ENCODE results near the gene GLT8D1.
"Not testable (repeated sequence)": the region's sequence is repeated elsewhere in the genome, so short reads cannot be mapped to it uniquely, and the experiment has no call there.

Gene GLT8D1, protein sequence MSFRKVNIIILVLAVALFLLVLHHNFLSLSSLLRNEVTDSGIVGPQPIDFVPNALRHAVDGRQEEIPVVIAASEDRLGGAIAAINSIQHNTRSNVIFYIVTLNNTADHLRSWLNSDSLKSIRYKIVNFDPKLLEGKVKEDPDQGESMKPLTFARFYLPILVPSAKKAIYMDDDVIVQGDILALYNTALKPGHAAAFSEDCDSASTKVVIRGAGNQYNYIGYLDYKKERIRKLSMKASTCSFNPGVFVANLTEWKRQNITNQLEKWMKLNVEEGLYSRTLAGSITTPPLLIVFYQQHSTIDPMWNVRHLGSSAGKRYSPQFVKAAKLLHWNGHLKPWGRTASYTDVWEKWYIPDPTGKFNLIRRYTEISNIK
- total RNA-seq, result 61.0 to 70.6 reads per million in 2 donors

DNA sequence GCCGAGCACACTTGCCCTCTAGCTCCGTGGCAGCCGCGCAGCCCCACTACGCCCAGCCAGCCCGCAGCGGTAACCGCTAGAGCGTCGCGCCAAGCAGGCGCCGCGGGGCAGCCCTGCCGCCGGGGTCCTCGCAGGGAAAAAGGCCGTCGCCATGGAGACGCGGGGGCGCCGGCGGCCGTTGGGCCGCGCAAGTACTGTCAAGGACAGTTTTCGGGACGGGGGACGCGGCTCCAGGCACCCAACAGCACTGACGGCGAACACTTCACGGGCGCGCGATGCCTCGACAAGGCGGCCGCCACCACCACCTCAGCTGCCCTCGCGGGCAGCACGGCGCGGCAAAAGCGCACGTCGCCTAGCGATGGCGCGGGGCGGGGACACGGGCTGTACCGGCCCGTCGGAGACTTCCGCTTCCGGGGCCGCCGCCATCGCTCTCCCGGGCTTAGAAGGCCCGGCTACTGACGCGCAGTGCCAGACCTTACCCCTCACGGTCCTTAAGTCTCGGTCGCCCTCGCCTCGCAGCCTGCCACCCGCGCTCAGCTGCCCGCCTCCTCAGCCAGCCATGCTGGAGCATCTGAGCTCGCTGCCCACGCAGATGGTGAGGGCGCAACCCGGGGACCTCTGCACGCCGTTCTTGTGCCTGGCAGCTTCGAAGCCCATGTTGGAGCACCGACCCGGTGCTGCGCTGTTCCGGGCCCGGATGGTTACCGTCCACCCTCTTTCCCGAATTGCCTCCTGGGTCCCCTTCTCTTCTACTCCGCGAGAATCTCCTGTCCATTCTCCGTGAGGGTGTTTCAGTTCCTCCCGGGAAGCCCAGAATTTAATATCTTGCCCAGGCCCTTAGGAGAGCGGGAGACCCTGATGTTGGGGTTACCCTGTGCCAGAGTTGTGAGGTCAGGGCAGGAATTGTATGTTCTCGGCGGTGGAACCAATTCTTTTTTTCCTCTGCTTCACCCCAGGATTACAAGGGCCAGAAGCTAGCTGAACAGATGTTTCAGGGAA lies at the start of gene GLT8D1, which contains the start of gene SPCS1:
Gene GLT8D1, minus strand, starts transcription at position 104 of the 999 bp plus-strand sequence. CDS start 5,331 bp downstream, outside the sequence.
Gene SPCS1, plus strand, starts transcription at position 419 of the 999 bp plus-strand sequence. Its CDS starts 141 bp downstream, at position 560.
- DNase-seq, result peak; percentile 82

DNA sequence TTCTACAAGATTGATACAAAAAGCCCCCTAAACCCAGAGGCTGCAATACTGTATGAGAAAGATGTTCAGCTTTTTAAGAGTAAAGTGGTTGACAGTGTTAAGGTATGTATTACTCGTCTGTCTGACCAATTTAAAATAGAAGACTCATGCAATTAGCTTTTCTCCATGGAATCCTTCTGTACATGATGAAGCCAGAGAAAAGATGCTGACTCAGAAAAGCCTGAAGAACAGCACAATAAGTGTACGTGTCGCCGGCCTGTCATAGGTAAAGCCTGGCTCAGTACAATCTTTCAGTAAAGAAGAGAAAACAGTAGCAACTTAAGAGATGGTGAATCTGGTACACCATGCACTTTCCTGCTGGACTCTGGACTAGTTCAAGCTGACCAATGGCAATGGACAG lies 48.8 kb upstream of the GLT8D1 start:
- no peak for DNase-seq

DNA sequence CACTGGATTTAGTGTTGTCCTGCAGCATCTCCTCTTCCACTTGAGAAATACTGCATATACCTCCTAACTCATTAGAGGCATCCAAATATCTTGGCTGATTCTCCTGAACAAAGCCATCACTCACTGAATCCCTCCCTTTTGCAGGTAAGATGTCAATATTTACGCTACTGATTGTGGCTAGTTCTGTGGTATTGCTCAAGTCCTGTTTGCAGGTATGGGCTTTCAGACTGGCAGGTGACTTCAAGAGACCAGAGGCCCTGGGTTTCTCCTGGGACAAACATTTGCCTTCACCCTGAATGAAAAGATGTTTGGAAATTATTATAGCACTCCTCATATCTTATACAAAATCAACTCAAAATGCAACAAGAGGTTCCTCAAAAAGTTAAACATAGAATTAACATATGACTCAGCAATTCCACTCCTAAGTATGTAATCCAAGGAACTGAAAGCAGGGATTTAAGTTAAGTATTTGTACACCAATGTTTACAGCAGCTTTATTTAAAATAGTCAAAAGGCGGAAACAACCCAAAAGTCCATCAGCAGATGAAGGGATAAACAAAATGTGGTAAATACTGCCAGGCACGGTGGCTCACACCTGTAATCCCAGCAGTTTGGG lies 46.6 kb upstream of the GLT8D1 start:
- no peak for DNase-seq

DNA sequence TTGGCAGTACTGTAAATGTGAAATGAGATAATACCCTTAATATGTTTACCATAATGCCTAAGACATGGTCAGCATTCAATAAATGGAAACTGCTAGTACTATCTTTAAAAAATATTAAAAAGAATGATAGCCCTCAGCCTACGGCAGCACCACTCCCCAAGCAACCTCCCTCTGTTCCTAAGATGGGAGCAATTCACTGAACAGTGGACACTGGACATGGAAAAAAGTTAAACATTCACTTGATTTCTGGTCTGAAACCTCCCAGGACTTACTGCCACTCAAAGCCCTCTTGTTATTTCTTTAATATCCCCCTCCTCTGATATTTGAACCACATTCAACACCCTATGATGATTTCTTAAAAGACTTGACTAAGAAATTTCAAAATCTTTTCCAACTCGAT lies 38.1 kb upstream of the GLT8D1 start:
- DNase-seq, result no peak

DNA sequence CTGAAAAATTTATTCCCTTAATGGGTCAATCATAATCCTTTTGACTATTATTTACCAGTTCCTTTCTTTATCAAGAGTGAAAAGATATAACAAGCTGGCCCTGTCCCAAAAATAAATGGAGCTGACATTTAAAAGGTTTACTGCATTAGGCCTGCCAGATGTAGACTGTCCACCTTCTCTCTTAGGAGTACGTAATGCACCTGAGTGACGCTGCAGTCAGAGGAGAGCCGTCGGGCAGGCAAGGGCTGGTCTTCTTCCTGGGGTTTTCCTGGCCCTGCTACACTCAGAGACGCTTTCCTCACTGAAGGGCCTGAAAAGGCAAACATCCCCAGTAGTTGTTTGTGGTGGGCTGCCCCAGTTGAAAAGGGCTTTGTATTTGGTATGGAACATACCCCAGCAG lies 37.6 kb upstream of the GLT8D1 start:
- no peak for DNase-seq

DNA sequence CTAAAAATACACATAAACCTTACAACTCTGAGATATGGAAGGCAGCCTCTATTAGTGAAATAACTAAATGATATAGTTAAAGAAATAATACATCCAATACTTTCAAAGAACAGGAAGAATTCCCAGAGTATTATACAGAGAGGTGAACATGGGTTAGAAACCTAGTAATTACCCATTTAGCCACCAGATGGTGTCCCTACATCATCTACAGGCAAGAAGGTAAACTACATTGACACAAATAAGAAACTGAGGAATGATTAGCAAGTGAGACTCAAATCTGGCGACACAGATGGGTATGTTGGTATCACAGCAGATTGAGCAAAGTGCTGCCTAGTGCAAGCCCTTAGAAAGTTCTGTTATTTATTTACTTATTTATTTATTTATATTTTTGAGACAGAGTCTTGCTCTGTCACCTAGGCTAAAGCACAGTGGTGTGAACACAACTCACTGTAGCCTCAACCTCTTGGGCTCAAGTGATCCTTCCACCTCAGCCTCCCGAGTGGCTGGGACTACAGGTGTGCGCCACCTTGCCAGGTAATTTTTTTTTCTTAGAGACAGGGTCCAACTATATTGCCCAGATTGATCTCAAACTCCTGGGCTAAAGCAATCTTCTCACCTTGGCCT lies 36.9 kb upstream of the GLT8D1 start:
- no peak for DNase-seq

DNA sequence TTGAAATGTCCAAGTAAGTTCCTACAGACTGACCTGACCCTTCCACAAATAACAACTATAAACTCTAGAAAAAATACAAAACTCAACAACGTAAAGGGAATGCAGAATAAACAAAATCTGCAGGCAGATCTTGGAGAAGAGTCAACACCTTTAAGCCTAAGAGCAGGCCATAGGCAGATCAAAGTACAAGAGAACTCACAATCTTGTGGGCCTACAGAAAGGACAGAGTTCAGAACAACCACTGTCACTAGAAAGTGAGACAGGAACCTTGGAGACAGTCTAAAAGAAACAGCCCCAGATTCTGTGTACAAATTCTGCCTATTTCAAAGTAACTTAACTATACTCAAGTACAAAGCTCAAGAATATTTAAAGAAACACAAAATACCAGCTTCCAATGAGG lies 34.1 kb upstream of the GLT8D1 start:
- DNase-seq, result no peak

DNA sequence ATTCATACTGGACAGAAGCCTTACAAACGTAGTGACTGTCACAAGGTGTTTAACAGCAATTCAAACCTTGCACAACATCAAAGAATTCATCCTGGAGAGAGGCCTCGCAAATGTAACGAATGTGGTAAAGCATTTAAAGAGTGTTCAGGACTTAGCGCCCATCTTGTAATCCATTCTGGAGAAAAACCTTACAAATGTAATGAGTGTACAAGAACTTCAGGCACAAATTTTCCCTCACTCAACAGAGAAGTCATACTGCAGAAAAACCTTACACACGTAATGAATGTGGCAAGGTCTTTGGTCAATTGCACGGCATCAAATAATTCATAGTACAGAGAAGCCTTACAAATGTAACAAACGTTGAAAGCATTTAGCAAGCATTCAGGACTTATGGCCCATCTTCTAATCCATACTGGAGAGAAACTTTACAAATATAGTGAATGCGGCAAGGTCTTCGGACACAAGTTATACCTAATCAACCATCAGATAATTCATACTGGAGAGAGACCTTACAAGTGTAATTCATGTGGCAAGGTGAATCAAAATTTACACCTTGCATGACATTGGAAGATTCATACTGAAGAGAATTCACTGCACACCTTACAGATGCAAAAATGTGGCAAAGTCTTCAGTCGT lies 27.8 kb upstream of the GLT8D1 start:
- no peak for DNase-seq

DNA sequence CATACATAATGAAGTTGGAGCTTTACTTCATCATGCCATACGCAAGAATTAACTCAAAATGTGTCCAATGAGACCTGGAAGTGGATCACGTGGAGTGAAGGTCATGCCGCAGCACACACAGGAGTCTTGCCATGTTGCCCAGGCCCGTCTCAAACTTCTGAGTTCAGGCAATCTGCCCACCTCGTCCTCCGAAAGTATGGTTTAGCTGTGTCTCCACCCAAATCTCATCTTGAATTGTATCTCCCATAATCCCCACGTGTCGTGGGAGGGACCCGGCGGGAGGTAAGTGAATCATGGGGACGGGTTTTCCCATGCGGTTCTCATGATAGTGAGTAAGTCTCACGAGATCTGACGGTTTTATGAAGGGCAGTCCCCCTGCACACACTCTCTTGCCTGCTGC lies 26.0 kb upstream of the GLT8D1 start:
- no peak for DNase-seq

DNA sequence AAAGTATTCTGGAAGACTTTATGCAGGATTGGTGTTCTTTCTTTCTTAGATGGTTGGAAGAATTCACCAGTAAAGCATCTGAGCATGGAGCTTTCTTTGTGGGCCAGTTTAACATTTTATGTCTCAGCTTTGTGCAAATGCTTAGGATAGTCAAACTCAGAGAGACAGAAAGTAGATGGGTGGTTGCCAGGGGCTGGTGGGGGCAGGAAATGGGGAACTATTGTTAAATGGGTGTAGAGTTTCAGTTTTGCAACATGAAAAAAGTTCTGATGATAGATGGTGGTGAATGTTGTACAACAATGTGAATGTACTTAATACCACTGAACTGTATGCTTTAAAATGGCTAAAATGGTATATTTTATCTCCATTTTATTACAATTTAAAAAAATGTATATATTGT lies 25.1 kb upstream of the GLT8D1 start:
- DNase-seq, result no peak

DNA sequence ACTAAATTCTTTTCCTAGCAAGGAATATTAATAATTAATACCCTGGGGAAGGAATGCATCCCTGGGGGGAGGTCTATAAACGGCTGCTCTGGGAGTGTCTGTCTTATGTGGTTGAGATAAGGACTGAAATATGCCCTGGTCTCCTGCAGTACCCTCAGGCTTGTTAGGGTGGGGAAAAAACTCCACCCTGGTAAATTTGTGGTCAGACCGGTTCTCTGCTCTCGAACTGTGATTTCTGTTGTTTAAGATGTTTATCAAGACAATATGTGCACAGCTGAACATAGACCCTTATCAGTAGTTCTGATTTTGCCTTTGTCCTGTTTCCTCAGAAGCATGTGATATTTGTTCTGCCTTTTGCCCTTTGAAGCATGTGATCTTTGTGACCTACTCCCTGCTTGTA lies 23.2 kb upstream of the GLT8D1 start:
- DNase-seq, result not testable (repeated sequence)

DNA sequence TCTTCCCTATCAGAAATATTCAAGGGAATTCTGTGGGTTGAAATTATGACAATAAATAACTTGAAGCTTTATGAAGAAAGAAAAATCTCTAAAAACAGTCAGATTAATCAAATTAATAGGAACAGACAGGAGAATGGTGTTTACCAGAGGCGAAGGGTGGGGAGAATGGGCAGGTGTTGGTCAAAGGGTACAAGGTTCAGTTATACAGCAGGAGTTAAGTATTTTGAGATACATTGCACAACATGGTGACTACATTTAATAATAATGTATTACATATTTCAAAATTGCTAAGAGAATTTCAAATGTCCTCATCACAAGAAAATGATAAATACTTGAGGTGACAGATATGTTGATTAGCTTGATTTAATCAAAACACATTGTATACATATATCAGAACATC lies 18.9 kb upstream of the GLT8D1 start:
- no peak for DNase-seq

DNA sequence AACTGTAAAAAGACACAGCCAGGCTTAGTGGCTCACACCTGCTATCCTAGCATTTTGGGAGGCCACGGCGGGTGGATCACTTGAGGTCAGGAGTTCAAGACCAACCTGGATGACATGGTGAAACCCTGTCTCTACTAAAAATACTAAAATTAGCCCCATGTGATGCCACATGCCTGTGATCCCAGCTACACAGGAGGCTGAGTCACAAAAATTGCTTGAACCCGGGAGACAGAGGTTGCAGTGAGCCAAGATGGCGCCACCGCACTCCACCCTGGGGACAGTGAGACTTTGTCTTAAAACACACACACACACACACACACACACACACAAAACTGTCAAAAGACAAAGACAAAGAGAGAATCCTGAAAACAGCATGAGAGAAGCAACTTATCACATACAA lies 18.3 kb upstream of the GLT8D1 start:
- no peak for DNase-seq

DNA sequence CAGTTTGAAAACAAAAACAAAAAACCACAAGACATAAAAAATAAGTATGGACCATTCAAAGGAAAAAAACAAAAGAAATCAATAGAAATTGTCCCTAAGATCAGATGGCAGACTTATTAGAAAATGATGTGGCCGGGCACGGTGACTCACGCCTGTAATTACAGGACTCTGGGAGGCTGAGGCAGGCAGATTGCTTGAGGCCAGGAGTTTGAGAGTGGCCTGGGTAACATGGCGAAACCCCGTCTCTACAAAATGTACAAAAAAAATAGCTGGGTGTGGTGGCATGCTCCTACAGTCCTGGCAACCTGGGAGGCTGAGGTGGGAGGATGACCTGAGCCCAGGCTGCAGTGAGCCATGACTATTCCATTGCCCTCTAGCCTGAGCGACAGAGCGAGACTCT lies 16.9 kb upstream of the GLT8D1 start:
- no peak for DNase-seq

DNA sequence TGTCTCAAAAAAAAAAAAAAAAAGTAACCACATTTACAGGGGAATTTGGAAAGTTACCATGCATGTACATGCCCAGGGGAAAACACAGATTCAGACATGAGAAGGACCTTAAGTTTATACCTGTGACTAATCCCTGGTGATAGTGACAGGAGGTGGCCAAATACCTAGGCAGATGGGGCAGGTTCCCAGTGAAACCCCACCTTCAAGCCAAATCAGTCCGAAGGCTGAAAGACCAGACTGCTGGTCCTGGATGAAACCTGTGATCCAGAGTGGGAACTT lies 16.1 kb upstream of the GLT8D1 start:
- no peak for DNase-seq

DNA sequence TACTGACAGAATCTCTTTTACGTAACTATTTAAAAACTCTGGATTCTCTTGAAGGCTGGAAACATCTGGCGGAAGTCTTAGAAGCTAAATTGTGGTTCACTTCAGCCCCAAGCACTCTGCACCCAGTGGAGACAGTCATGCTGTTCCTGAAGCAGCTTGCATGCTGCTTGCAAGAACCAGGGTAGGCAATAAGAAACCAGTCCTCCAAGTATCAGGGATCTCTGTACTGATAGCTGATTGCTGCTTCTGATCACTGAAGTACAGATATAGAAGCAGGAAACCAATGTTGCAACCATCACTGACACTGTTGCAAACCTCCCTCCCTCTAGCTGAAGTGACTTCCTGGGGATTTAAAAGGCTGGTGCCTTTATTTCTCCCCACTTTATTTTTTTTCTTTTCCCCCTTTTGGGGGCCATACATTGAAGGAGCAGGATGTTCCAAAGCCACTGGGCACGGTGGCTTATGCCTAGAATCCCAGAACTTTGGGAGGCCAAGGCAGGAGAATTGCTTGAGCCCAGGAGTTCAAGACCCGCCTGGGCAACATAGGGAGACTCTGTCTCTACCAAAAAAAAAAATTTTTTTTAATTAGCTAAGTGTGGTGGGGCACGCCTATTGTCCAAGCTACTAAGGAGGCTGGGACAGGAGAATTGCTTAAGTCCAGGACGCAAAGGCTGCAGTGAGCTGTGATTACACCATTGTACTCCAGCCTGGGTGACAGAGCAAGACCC lies 15.6 kb upstream of the GLT8D1 start:
- no peak for DNase-seq

DNA sequence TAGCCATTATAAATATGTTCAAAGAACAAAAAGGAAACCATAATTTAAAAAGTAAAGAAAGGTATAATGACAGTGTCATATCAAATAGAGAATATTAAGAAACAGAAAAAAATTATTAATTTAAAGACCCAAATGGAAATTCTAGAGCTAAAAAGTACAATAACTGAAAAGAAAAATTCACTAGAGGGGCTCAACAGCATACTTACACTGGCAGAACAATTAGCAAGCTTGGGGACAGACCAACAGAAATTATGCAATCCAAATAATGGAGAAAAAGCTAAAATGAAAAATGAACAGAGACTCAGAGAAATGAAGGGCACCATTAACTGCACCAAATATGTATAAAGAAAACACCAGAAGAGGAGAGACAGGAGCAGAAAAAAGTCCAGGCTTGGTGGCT lies 14.0 kb upstream of the GLT8D1 start:
- no peak for DNase-seq

DNA sequence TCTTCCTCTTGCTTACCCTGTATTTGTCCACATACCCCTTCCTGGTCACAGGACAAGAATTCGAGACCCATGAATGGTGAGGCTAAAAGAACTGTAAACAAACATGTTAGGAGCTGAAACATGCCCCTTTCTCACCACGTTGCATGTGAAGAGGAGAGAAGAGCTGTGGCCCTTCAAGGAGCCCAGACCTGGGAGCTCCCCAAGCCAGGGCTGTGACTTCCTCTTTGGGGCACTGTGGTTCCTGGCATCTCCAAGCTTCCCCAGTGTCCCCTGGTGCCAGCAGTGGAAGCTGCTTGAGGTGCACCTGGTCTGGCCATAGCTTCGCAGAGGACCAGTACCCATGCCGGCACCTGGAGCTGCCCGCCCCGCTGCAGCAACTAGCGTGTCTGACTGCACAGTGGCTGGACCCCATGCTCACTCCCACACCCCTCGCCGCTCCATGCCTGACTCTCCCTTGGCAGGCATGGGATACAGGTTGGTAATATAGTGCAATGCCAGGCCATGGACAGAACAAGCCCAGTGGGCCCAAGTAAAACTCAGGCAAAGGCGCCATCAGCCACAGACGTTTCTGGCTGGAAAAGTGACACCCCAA lies 10.2 kb upstream of the GLT8D1 start:
- no peak for DNase-seq

DNA sequence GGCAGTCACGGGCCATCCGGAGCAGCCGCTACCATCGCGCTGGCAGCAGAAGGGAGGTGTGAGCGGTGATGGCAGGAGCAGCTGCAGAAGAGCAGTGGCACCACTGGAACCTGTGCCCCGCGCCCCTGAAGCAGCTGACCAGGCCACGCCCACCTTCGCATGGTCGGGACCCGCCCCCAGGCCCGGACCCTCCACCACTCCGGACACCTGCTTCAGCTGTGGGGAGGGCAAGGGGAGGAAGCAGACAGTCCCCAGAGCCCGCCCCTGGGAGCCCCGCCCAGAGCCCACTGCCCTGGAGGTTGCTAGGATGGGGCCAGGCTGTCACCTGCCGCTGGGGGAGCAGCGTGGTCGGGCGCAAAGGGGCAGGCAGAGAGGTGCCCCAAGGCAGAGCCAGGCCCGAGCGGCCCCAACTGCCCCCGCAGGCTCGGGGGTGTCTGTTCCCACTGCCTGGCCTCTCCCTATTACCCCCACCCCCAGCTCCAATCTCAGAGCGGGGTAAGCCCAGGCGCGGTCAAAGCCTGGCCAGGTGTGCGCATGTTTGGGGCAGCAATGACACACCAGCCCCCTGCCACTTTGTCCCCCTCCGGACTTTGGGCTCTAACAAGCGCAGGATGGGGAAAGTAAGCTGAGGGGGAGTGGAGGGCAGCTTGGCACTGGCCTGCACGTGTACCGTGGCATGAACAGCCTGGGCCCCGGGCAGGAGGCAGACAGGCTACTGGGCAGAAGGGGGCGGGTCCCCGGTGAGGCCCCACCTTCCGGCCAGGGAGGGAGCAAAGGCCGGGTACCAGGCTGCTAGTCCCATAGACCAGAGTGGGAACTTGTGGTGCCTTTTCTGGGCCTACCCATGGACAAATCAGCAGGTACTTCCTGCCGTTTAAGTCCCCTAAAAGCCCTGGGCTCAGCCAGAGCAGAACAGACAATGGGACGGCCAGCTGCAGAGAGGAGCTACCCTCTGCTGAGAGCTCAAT lies 9.0 kb upstream of the GLT8D1 start:
- DNase-seq, result no peak
